ENCODE results near the gene ZNF837.

ZNF837 gene

DNA sequence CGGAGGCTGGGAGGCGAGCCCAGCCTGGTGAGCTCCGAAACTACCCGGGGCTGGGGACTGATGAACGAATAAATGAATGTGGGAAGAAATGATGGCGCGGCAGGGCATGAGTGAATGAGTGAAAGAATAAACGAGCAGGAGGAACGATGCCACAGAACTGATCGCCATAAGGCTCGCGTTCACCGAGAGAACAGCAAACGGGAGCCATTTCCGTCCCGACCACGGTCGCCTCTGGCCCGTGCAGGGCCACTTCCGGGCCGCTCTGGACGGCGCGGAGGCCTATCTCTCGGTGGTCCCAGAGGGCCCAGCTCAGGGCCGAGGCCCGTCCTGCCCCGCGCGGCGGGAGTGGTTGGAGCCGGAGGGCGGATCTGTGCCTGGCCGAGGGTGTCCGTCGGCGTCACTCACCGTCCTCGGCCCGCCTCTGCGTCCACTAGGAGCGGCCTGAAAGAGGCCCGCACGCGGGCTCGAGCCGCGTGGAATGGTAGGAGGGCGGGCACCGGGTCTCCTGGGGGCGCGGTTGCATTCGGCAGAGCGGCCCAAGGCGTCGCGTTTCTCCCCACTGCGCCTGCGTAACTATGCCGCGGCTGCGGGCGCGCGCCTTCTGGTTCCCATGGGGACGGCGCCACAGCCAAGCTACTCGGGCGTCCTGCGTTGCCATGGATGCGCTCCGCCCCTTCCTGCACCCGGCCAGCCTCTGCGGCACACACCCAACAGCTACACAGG lies 18.4 kb downstream of the ZNF837 start, which contains the start of gene ZNF497:
Gene ZNF497, minus strand, starts transcription at position 480 of the 723 bp plus-strand sequence. CDS start 5,116 bp downstream, outside the sequence.
- no peaks in the 10 kb centered on the region for H3K36me3 ChIP-seq (ENCODE audit: control insufficient read depth, insufficient read depth, low read length)
- peak within 1 kb of the TSS; percentile 87 for H3K9ac ChIP-seq
- no peaks in the 10 kb centered on the region for H3K27me3 ChIP-seq (ENCODE audit: control insufficient read depth, insufficient read depth, low read length)
- H3K79me2 ChIP-seq, result no peaks in the 10 kb centered on the region
- H3K4me2 ChIP-seq (ENCODE audit: low read length), result peak within 1 kb of the TSS; percentile 100
- no peaks in the 10 kb centered on the region for H3K4me1 ChIP-seq
- TF ChIP-seq, protein P1, sequence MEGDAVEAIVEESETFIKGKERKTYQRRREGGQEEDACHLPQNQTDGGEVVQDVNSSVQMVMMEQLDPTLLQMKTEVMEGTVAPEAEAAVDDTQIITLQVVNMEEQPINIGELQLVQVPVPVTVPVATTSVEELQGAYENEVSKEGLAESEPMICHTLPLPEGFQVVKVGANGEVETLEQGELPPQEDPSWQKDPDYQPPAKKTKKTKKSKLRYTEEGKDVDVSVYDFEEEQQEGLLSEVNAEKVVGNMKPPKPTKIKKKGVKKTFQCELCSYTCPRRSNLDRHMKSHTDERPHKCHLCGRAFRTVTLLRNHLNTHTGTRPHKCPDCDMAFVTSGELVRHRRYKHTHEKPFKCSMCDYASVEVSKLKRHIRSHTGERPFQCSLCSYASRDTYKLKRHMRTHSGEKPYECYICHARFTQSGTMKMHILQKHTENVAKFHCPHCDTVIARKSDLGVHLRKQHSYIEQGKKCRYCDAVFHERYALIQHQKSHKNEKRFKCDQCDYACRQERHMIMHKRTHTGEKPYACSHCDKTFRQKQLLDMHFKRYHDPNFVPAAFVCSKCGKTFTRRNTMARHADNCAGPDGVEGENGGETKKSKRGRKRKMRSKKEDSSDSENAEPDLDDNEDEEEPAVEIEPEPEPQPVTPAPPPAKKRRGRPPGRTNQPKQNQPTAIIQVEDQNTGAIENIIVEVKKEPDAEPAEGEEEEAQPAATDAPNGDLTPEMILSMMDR (IDR thresholded peaks at IDR 0.05), result peak; percentile 14
- peak within 1 kb of the TSS; percentile 93 for H3K4me3 ChIP-seq (ENCODE audit: low read depth, low read length)
- peak within 1 kb of the TSS; percentile 97 for H2AFZ ChIP-seq
- no peaks in the 10 kb centered on the region for H3K9me3 ChIP-seq (ENCODE audit: control insufficient read depth, low read length)
- H3K27ac ChIP-seq, result peak within 1 kb of the TSS; percentile 98

DNA sequence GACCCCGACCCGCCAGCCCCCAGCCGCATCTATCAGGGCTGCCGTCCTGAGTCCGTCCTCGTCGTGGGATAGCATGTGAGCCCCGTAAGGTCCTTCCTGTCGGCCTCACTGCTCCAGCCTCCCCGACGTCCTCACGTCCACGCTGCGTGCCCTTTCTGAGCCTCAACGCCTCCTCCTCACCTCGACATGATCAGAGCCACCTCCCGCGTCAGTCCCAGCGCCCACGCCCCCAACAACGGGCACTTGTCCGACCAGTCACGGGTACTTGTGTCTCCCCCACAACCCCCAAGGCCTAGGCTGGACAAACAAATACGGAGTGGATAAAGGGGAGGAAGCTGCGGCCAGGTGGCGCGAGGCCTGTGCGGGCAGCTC lies 18.9 kb downstream of the ZNF837 start:
- H3K4me3 ChIP-seq (ENCODE audit: low read depth, low read length), result peak overlapping the region; percentile 93
- TF ChIP-seq, protein P1 (IDR thresholded peaks at IDR 0.05), result no peak
- no peaks in the 10 kb centered on the region for H3K27me3 ChIP-seq (ENCODE audit: control insufficient read depth, insufficient read depth, low read length)
- no peaks in the 10 kb centered on the region for H3K9me3 ChIP-seq (ENCODE audit: control insufficient read depth, low read length)
- peak overlapping the region; percentile 98 for H3K27ac ChIP-seq
- H3K9ac ChIP-seq, result peak overlapping the region; percentile 87
- peak overlapping the region; percentile 97 for H2AFZ ChIP-seq
- no peaks in the 10 kb centered on the region for H3K4me1 ChIP-seq
- no peaks in the 10 kb centered on the region for H3K36me3 ChIP-seq (ENCODE audit: control insufficient read depth, insufficient read depth, low read length)
- no peaks in the 10 kb centered on the region for H3K79me2 ChIP-seq
- H3K4me2 ChIP-seq (ENCODE audit: low read length), result peak overlapping the region; percentile 100

DNA sequence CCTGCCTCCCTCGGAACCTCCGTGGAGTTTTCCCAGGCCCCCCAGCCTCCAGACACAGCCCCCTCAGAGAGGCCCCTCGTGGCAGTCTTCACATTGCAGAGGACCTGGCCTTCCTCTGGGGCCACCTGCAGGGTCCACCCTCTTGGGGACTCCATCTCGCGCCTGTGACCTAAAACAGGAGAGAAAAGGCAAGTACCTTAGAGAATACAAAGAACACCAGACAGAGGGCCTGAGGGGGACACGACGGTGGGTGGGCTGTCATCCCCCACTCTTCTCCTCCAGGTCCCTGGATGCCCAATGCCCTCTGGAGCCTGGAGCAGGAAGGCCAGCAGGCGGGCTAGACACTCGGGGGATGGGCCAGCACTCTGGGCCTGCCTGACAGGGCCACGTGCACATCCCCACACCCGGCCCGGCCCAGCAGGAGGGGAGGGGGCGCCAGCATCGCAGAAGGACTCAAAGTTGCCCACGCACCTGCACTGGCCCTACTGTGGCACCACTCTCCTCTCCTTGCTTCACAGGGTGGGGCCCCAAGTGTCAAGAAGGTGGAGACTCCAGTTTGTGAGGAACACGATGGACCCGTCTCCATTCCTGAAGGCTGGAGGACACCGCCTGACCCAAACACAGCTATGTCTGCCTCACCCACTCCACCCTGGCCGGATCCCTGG lies 23.2 kb downstream of the ZNF837 start:
- Histone ChIP-seq H3K4me3 (ENCODE audit: low read depth, low read length) (no peak overlapping the region), H3K4me2 (ENCODE audit: low read length) (no peak overlapping the region), H2AFZ (no peak overlapping the region), H3K27ac (no peak overlapping the region), H3K79me2 (no peaks in the 10 kb centered on the region), H3K4me1 (no peaks in the 10 kb centered on the region), H3K27me3 (ENCODE audit: control insufficient read depth, insufficient read depth, low read length) (no peaks in the 10 kb centered on the region), H3K9ac (no peak overlapping the region), H3K9me3 (ENCODE audit: control insufficient read depth, low read length) (no peaks in the 10 kb centered on the region), H3K36me3 (ENCODE audit: control insufficient read depth, insufficient read depth, low read length) (no peaks in the 10 kb centered on the region)
- TF ChIP-seq, protein P1 (IDR thresholded peaks at IDR 0.05), result no peak

DNA sequence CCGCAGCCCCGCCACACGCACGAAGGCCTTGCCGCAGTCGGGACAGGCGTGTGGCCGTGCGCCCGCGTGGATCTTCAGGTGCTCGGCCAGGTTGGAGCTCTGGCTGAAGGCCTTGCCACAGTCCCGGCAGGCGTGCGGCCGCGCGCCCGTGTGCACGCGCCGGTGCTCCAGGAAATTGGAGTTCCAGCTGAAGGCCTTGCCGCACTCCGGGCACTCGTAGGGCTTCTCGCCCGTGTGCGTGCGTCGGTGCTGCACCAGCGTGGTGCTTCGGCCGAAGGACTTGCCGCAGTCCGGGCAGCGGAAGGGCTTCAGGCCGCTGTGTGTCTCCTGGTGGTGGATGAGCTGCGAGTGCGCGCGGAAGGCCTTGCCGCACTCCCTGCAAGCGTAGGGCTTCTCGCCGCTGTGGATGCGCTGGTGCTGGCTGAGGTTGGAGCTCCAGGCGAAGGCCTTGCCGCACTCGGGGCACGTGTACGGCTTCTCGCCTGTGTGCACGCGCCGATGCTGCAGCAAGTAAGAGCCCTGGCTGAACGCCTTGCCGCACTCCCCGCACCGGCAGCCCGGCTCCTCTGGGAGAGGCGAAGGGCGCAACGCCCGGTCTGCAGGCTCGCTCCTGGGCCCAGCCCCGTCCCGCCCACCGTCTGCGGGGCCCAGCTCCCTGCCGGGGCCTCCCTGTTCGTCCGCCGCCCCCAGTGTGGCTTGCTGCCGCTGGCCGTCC lies 23.9 kb downstream of the ZNF837 start:
- Histone ChIP-seq H3K4me1 (no peaks in the 10 kb centered on the region), H3K9me3 (ENCODE audit: control insufficient read depth, low read length) (no peaks in the 10 kb centered on the region), H3K27me3 (ENCODE audit: control insufficient read depth, insufficient read depth, low read length) (no peaks in the 10 kb centered on the region), H3K79me2 (no peaks in the 10 kb centered on the region), H3K36me3 (ENCODE audit: control insufficient read depth, insufficient read depth, low read length) (no peaks in the 10 kb centered on the region), H3K9ac (no peak overlapping the region), H2AFZ (no peak overlapping the region), H3K4me2 (ENCODE audit: low read length) (peak overlapping the region; percentile 26), H3K27ac (no peak overlapping the region), H3K4me3 (ENCODE audit: low read depth, low read length) (no peak overlapping the region)
- TF ChIP-seq, protein P1 (IDR thresholded peaks at IDR 0.05), result no peak

Measured in parathyroid adenoma (tissue), 2 donors.